ENCODE results near the gene RACK1. TPM values are rescaled to one million over a fixed set of nuclear protein-coding genes. Genes with fewer than 3 reads are reported as not detected.
A peak's percentile ranks its signal among the peaks of the same experiment; 100 is the strongest.

Gene RACK1
- total RNA-seq, 1 donor from 2014 or later: 2,747 TPM

DNA sequence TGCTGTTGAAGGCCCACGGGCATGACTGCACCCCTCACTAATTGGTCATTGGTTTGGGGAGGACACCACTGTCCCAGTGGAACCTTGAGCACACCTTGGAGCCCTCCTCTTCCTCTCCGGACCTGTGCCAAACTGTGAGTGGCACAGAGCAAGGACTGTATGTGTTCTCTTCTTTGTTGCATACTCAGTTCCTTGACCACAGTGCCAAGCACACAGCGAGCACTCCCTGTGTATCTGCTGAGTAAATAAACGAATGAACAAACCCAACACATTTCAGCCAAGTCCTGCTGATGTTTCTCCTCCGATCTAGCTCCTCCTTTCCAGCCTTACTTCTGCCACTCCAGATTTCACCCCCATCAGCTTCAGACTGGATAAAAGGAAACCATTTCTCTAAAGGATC lies 19.9 kb upstream of the RACK1 start:
- TF ChIP-seq, protein P1, sequence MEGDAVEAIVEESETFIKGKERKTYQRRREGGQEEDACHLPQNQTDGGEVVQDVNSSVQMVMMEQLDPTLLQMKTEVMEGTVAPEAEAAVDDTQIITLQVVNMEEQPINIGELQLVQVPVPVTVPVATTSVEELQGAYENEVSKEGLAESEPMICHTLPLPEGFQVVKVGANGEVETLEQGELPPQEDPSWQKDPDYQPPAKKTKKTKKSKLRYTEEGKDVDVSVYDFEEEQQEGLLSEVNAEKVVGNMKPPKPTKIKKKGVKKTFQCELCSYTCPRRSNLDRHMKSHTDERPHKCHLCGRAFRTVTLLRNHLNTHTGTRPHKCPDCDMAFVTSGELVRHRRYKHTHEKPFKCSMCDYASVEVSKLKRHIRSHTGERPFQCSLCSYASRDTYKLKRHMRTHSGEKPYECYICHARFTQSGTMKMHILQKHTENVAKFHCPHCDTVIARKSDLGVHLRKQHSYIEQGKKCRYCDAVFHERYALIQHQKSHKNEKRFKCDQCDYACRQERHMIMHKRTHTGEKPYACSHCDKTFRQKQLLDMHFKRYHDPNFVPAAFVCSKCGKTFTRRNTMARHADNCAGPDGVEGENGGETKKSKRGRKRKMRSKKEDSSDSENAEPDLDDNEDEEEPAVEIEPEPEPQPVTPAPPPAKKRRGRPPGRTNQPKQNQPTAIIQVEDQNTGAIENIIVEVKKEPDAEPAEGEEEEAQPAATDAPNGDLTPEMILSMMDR (conservative IDR thresholded peaks at IDR 0.05; ENCODE audit: low read depth, low read length): no peak
- H3K4me3 ChIP-seq (ENCODE audit: low read depth, low read length): no peak overlapping the region
- DNase-seq (ENCODE audit: low read depth): no peak

DNA sequence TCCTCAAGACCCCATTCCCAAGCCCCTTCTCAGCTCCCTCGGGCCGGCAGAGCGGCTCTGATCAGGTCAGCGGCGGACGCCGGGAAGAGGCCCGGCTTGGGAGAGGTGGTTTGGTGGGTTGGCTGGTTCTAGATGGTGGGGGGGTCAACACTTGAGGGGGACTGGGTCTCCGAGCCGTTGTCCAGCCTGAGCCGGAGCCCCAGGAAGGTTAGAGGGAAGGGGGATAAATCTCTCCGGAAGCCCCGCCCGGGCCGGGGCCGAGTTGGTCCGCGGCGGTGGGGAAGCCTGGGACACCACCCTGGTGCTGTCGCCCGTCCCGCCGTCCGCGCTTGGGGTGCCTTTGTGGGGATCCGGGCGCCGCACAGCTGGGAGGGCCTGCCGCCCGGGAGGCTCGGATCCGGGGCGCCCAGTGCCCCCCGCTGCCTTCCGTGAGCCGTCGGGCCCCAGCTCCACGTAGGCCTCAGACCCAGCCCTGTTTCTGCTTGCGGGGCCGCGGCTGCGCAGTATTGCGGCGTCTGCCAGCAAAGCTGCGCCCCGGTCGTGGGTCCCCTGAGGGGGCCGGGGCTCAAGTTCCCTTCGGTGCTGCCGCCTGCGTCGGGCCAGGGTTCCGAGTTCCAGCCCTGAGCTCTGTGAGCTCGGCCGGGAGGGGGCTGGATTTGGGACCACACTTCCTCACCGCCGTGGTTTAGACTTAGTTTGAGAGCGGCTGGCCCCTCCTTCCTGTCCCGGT lies 17.8 kb upstream of the RACK1 start:
- TF ChIP-seq, protein P1 (conservative IDR thresholded peaks at IDR 0.05; ENCODE audit: low read depth, low read length): no peak
- peak overlapping the region; percentile 97 for H3K4me3 ChIP-seq (ENCODE audit: low read depth, low read length)
- DNase-seq (ENCODE audit: low read depth): no peak

DNA sequence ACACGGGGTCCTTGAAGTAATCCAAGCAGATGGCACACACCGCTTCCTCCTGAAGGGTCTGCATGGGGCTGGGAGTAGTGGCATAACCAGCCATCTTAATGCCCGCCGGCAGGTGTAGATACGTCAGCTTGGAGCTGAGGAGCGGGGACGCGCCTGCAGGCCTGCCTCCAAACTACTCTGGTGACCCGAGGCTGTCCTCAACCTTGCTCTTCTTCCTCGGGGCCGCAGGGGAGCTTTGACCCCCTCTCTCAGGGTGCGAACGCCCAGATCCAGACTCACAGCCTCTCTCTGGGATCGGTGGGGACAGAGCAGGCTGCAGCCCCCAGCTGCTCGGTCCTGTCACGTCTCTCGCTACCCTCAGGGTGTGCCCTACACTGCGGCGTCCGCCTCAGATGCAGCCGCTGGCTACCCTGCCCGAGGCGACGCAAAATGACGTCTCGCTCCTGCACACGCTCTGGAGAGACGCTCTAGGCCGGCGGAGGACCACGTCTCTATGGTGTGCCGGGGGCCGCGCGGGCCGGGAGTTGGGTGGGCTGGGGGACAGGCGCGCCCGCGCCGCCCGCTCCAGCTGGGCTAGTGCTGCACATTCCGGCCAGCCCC lies 17.1 kb upstream of the RACK1 start, which contains the start of gene TRIM52:
Gene TRIM52, minus strand, starts transcription at position 424 of the 600 bp plus-strand sequence. Its CDS starts 330 bp downstream, at position 94.
- TF ChIP-seq, protein P1 (conservative IDR thresholded peaks at IDR 0.05; ENCODE audit: low read depth, low read length): no peak
- H3K4me3 ChIP-seq (ENCODE audit: low read depth, low read length): peak within 1 kb of the TSS; percentile 97
- DNase-seq (ENCODE audit: low read depth): no peak

DNA sequence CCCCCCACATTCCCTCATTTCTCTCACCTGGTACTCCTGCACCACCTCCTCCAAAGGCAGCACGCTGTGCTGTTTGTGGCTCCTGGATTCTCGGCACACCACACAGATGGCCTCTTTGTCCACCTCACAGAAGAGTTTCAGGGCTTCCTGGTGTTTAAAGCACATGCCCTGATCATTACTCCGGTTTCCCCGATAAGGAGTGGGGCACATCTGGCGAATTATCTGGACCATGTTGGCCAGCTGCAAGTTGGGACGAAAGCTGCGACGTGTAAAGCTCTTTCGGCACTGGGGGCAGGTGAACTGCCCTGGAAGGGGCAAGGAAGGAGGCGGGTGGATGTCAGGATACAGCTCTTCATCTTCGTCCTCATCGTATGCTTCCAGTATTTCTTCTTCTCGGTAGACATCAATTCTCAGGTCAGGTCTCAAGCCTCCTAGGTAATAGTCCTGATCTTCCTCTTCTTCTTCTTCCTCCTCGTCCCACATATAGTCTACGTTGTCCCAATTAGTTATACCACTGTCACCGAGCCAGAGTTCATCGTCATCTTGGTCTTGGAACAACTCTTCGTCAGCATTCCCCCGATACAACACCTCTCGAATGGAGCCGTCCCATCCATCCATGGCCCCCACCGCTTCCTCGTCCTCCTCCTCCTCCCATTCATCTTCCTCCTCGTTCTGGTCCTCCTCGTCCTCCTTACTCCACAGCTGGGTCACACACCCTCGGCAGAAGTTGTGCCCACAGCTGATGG lies 16.4 kb upstream of the RACK1 start:
- peak overlapping the region; percentile 97 for H3K4me3 ChIP-seq (ENCODE audit: low read depth, low read length)
- no peak for DNase-seq (ENCODE audit: low read depth)
- TF ChIP-seq, protein P1 (conservative IDR thresholded peaks at IDR 0.05; ENCODE audit: low read depth, low read length): no peak

DNA sequence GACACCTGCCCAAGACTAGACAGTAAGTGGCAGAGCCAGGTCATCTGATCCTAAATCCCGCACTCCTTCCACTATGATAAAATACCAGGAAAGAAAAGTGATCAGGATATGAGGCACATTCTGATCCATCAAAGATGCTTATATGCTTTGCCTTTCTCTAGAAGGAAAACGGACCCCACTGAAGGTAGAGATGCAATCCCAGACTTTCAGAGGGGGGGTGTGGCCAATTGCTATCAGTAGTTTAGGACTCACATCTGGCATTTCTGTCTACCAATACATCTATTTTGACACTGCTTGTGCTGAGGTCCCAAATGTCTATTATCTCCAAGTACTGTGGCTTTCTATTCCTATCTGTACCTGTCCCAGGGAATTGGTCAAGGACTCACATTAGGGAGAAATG lies 15.6 kb upstream of the RACK1 start:
- peak overlapping the region; percentile 97 for H3K4me3 ChIP-seq (ENCODE audit: low read depth, low read length)
- no peak for DNase-seq (ENCODE audit: low read depth)
- TF ChIP-seq, protein P1 (conservative IDR thresholded peaks at IDR 0.05; ENCODE audit: low read depth, low read length): no peak

DNA sequence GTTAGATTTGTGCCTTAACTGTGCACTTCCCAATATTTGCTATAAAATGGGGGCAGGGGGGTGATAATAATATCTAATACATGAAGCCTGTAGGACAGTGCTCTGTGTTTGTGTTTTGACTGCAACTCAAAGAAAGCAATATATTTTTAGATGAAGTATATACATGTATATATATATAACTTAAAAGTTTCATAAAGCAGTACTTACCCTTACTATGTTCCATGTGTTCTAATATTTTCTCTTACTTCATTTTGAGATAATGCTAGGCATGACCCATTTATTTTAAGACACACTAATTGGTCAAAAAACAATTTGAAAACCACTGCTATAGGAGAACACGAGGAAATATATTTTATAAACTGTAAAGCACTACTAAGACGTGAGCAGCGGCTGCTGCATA lies 14.9 kb upstream of the RACK1 start:
- DNase-seq (ENCODE audit: low read depth): no peak
- H3K4me3 ChIP-seq (ENCODE audit: low read depth, low read length): peak overlapping the region; percentile 97
- TF ChIP-seq, protein P1 (conservative IDR thresholded peaks at IDR 0.05; ENCODE audit: low read depth, low read length): no peak

Data from epithelial cell of proximal tubule (primary cell).